ENCODE data around the gene EXOC2.

GRCh38 chr6:456358-456867 is 236.5 kb downstream of the EXOC2 start:
- no peak for TF ChIP-seq CTCF (IDR thresholded peaks at IDR 0.05; ENCODE audit: low read depth, low read length, poor library complexity, severe bottlenecking)
- TF ChIP-seq EZH2phosphoT487 (IDR thresholded peaks at IDR 0.05; ENCODE audit: borderline replicate concordance, low read length): no peak

Data from DOHH2 (cell line).